ENCODE results near the gene TTLL11.

GRCh38 chr9:122008559-122008958 lies 84.5 kb downstream of the TTLL11 start:
- TF ChIP-seq CTCF (IDR thresholded peaks at IDR 0.05) = no peak
- no peak for TF ChIP-seq POLR2A (IDR thresholded peaks at IDR 0.05)

Measured in Peyer's patch (tissue), 4 donors.